Urothelium cell line (cell line): Measurements from ENCODE around the gene FOXK1.

ENCODE experiments used
- DNase-seq: peaks from one replicate; pipeline ENCODE4 v3.0.0; 2011; ENCODE audit warnings: low spot score, mixed read lengths
- FAIRE-seq: peaks from 2 replicates; lab custom pipeline; 2011; peaks lifted over from hg19 to GRCh38; lab: Jason Lieb, UNC

FOXK1 gene

GRCh38 chr7:4760952-4761351, 78.9 kb downstream of the FOXK1 start:
- no peak for FAIRE-seq
- DNase-seq = no peak

DNA sequence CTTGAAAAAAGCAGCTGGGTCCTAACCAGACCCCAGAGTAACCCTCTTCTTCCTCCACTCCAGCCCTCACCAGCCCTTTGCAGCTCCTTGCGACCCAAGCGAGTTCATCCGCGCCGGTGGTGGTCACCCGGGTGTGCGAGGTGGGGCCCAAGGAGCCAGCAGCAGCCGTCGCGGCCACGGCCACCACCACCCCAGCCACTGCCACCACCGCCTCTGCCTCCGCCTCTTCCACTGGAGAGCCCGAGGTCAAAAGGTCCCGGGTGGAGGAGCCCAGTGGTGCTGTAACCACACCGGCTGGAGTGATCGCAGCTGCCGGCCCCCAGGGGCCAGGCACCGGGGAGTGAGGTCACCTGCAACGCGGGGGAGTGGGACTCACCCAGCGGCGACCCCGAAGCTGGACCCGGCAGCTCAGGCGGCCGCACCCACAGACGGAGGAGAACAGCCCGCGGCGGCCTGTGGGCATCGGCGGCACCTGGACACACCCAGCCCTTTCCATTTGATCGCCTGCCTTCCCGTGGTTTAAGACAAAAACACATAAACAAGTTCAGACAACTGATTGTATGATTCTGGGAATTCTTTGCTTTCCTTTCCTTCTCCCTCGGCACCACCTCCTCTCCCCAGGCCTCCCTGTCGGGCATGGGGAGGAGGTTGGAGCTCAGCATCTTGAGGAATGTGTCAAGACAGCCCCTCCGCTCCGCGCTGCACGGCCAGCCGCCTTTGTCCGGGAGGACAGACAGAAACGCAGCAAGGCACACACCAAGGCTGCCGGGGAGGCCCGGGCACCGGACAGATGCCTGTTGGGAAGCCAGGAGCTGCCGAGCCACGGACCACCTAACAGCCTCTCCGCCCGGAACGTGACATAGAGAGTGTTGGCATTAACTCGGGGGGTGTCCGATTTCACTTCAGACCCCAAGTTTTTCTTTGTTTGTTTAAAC, 80.3 kb downstream of the FOXK1 start:
- FAIRE-seq (no peak), DNase-seq (no peak)

DNA sequence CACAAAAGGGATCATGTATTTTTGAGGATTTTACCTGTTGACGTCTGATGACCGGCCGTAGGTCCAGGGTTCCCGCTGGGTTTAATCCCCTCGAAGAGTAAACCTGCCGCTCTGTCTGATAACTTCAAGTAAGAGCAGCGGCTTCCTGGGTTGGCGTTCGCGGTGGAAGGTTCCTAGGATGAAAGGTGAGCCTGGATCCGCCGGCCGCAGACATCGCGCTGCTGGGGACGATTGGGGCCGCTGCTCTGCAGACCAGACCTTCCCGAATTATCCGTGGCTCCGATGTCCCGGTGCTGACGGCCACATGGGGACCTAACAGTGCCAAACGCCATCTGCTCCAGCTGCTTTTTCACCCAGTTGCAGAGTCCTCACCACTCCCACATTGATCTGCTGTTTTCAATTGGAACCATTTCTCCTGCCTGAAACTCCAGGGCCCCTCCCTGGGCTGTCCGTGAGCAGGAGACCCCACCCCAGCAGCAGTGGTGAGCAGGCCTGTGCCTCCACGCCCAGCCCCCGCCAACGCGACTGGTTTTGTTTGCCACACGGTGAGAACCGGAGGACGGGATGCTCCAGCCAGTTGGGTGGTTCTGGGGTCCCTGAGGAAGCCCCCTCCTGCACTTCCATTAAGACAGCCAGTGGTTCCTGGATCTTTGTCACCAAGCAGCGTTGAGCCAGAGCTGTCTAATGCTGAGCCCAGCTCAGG, 81.1 kb downstream of the FOXK1 start:
- DNase-seq (no peak), FAIRE-seq (peak; percentile 27)

DNA sequence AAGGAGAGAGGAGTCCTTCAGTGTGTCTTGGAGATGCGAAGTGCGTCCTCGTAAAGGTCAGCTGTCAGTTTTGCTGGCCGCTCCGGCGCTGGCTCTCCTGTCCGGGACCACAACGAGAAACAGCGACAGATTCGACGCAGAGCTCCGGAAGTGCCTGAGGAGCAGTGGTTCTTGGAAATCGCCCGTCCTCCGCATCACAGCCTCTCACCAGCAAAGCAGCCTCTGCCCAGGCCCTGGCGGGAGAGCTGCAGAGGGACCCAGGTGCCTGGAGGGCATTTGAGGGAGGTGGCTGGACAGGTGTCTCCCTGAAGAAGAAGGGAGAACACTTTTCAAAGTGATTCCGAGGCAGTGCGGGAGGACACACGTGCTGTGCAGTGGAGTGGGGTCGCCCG, 81.7 kb downstream of the FOXK1 start:
- no peak for DNase-seq
- FAIRE-seq = peak; percentile 65

DNA sequence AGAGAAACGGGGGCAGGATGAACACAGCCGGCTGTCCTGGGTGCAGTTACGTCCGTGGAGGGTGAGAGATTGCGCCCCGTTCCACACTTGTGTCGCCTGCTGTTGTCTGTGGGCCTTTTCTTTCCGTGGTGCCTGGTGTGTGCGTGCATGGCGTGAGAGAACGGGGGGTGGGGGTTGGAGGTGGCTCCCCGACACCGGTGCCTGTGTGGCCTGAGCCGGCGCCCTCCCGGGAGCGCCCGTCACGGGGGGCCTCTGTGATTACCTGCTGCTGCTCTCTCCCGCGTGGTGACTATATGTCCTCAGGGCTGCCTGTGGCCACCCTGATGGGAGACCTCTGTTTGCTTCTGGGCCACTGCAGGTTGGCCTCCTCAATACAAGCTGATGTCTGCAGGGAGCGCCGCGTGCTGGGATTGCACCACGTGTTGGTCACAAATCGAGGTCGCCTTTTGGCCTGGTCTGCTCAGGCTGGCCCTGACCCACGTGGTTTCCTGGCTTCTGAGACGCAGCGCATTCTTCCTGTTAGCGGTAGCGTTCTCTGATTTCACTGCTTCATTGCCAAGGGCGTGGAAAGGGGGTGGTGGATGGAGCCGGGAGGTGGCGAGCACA, 82.4 kb downstream of the FOXK1 start:
- DNase-seq (no peak), FAIRE-seq (peak; percentile 53)

- FAIRE-seq = peak; percentile 40
- no peak for DNase-seq
Measured at GRCh38 chr7:4765776-4766490, 83.8 kb downstream of the FOXK1 start.

- DNase-seq (no peak), FAIRE-seq (no peak)
Measured at GRCh38 chr7:4766666-4767519, 84.8 kb downstream of the FOXK1 start.

- peak; percentile 50 for FAIRE-seq
- no peak for DNase-seq
Measured at GRCh38 chr7:4768597-4769569, 86.8 kb downstream of the FOXK1 start.

DNA sequence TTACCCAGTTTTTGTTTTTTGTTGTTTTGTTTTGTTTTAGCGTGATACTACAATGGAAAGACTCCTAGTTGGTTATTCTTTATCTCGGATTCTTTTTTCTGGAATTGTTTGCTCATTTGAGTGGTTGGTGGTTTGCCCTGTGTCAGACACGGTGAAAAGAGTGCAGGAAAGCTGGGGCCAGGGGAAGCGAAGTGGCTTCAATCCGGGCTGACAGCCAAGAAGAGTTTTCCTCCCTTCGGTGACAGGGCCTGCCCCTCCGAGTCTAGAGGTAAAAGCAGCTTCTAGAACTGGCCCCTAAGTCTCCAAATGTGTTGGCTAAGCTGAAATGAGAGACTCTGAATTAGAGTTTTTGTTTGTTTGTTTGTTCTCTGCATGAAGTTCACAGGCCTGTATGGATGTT, 87.7 kb downstream of the FOXK1 start:
- FAIRE-seq = no peak
- no peak for DNase-seq

GRCh38 chr7:4770886-4771285, 88.8 kb downstream of the FOXK1 start:
- DNase-seq (no peak), FAIRE-seq (peak; percentile 87)

GRCh38 chr7:4771737-4772136, 89.6 kb downstream of the FOXK1 start:
- no peak for DNase-seq
- peak; percentile 32 for FAIRE-seq

DNA sequence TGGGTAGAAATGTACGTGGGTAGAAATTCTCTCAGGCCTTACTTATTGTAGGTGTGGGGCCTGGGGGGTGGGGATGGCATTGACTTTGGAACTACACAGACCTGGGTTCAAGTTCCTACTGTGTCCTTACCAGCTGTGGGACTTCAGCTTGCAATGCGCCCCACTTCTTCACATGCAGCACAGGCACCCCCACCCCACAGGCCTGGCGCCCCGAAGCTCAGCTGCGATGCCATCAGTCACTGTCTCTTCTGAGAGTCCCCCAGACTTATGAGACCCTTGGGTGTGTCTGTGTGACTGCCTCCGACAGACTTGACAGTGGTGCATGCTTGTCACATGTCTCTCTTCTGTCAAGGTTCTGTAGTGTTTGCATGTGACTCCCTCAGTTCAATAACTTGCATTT, 90.2 kb downstream of the FOXK1 start:
- FAIRE-seq = peak; percentile 92

GRCh38 chr7:4774007-4774406, 91.9 kb downstream of the FOXK1 start:
- DNase-seq (no peak), FAIRE-seq (no peak)

More for the DNA sequence above, 90.2 kb downstream of the FOXK1 start:
- no peak for DNase-seq

- DNase-seq = peak; percentile 70
- FAIRE-seq = no peak
Measured at GRCh38 chr7:4774658-4775249, 92.7 kb downstream of the FOXK1 start.

- DNase-seq = peak; percentile 100
- FAIRE-seq = peak; percentile 100
Measured at GRCh38 chr7:4775250-4775847, 93.3 kb downstream of the FOXK1 start, which contains the start of gene AP5Z1. Gene AP5Z1 (plus strand): TSS chr7:4775623. CDS start chr7:4775716, 93 bp downstream.

DNA sequence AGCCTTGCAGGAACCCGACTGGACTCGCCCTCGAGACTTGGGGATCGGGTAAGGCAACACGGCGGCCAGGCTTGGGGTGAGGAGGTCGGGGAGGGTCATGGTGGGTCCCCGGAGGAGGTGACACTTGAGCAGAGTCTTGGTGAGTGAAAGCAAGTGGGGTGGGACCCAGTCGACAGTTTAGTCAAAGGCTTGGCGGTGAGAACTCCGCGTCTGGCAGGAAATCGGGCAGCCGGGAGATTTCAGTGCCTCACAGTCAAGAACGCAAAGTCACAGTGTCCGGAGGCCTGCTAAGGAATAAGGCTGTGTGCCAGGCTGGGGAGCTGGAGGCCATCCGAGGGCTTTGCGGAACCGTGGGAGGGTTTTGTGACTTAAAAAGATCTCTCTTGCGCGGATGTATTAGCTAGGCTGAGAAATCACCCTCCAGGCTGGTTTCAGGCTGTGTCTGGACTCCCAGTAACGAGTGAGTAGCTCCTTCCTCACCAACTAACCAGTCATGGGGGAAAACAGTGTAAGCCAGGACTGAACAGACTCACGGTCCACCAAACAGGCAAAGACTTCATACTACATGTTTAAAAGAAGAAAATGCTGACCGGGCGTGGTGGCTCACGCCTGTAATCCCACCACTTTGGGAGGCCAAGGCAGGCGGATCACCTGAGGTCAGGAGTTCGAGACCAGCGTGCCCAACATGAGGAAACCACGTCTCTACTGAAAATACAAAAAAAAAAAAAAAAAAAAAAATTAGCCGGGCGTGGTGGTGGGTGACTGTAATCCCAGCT, 93.9 kb downstream of the FOXK1 start:
- no peak for FAIRE-seq
- DNase-seq = peak; percentile 58

DNA sequence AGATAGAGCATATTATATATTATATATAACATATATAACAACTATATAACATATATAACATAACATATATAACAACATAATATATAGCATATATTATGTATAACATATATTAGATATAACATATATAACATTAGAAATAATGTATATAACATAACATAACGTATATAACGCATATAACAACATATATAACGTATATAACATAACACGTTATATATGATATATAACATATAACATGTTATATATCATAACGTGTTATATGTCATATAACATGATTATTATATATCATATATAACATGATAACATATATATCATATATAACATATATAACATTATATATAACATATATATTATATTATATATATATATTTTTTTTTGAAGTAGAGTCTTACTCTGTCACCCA, 97.0 kb downstream of the FOXK1 start:
- DNase-seq (no peak), FAIRE-seq (no peak)
